Stomach (tissue), 9 donors: ENCODE results near the gene HOXD4. TPM values are rescaled to one million over a fixed set of nuclear protein-coding genes. Genes with fewer than 3 reads are reported as not detected.

Source experiments
- DNase-seq, 2 donors: peaks; one replicate each; pipeline versions ENCODE4 v3.0.0 to v3.0.0-alpha.2; 2013 to 2019
- H3K27ac ChIP-seq, 5 donors: fragments of 200-600 bp in 4 of 5; sonication (generic) in 4 of 5; one replicate each; pipeline ENCODE4 v1.5.1; 2013 to 2019; ENCODE audit warnings: mild to moderate bottlenecking in 1 of 5, moderate library complexity in 1 of 5
- H3K27me3 ChIP-seq, 3 donors: fragments of 200-600 bp; sonication (generic); one replicate each; pipeline ENCODE4 v1.5.1; 2017 to 2019; ENCODE audit warnings: mixed run types in 1 of 3
- H3K36me3 ChIP-seq, 4 donors: fragments of 200-600 bp; sonication (generic); 1 replicate in 3 of 4; 2 replicates in 1 of 4; pipeline ENCODE4 v1.5.1; 2016 to 2019
- H3K4me1 ChIP-seq, 4 donors: fragments of 200-600 bp; sonication (generic); one replicate each; pipeline ENCODE4 v1.5.1; 2016 to 2019
- H3K4me3 ChIP-seq, 4 donors: fragments of 200-600 bp; sonication (generic) in 3 of 4; one replicate each; pipeline ENCODE4 v1.5.1; 2016 to 2019; ENCODE audit warnings: mild to moderate bottlenecking in 1 of 4
- H3K9me3 ChIP-seq, 4 donors: fragments of 200-600 bp; sonication (generic); one replicate each; pipeline ENCODE4 v1.5.1; 2016 to 2019
- EP300 ChIP-seq: sonication (generic); formaldehyde crosslinking; IDR thresholded peaks from one replicate; pipeline ENCODE4 v1.6.1; 2017; ENCODE audit warnings: antibody characterized with exemption
- POLR2A ChIP-seq, 4 donors: fragments of 450-650 bp; IDR thresholded peaks; one replicate each; pipeline ENCODE4 v1.6.1; 2016; ENCODE audit warnings: antibody characterized with exemption in 4 of 4, control low read depth in 2 of 4, mild to moderate bottlenecking in 1 of 4, moderate library complexity in 1 of 4
- POLR2AphosphoS5 ChIP-seq, 3 donors: sonication (generic); formaldehyde crosslinking; IDR thresholded peaks; one replicate each; pipeline ENCODE4 v1.6.1; 2016; ENCODE audit warnings: antibody characterized with exemption in 3 of 3
- WGBS, 5 donors: extraction: QIAGEN DNeasy Blood & Tissue Kit in 3 of 5; methylation state at CpG; one replicate each; pipeline versions ENCODE4 v1.1.5 to v1.1.7; 2013 to 2018; 5-methylcytosine and 5-hydroxymethylcytosine counted together
- intact Hi-C: fragments of 100-400 bp; cut with DNase I; formaldehyde crosslinking; loops from one replicate; pipeline ENCODE4 v1.15.1; 2023; ENCODE audit warnings: low total_unique reads
- polyA plus RNA-seq, 3 donors: library from polyadenylated mRNA; stranded (reverse); fragments of 200-250 nt; gene quantifications; one replicate each; pipeline ENCODE4 v1.2.3, GENCODE V29; 2013
- small RNA-seq, 4 donors: library from RNA; depleted of rRNA; stranded (forward); fragments of <200 nt; gene quantifications; one replicate each; pipeline ENCODE3, GENCODE V24; 2016
- total RNA-seq, 5 donors: library from RNA; depleted of rRNA; stranded (reverse); fragments of >200 nt; gene quantifications; one replicate each; pipeline versions ENCODE4 v1.1.0 to v1.2.3, GENCODE V29; 2014 to 2016
- TF ChIP-seq, protein P1 (sequence below), 7 experiments: fragments of 450-650 bp in 4 of 7; fragments of 200-600 bp in 3 of 7; sonication (generic) in 3 of 7; IDR thresholded peaks; one replicate each; pipeline ENCODE4 v1.5.1; 2016 to 2019; ENCODE audit warnings: antibody characterized with exemption in 7 of 7, control low read depth in 2 of 7, mild to moderate bottlenecking in 1 of 7
- donor health status: healthy with polysubstance abuse.
- donor health status: Bipolar disorder and iron deficiency.
- donor health status: healthy.

Gene HOXD4
- total and polyA plus RNA-seq, 8 donors, result 0.25 to 9.6 (median 1.6) TPM; not detected in 4

DNA sequence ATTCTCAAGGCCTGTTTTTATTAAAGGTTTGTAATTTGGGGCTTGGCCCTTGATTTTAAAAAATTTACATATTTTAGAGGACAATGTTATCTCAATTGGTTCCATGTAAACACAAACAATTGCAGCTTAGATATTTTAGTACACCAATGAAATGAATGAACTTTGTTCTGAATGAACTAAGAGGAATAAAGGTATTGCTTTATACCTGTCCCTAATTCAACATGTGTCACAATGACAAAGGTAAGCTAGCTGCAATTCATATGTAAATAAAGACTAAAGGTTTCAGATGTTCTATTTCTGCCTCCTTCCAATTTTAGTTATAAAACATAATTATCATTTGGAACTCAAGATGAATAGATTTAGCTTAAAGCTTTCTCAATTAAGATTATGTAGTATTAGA lies 48.6 kb downstream of the HOXD4 start:
- H3K27me3 ChIP-seq, result peaks cover 0 to 79% (median 14%) of the 10 kb centered on the region in 3 donors
- no peaks in the 10 kb centered on the region for H3K36me3 ChIP-seq
- intact Hi-C loops, result no loop called here

DNA sequence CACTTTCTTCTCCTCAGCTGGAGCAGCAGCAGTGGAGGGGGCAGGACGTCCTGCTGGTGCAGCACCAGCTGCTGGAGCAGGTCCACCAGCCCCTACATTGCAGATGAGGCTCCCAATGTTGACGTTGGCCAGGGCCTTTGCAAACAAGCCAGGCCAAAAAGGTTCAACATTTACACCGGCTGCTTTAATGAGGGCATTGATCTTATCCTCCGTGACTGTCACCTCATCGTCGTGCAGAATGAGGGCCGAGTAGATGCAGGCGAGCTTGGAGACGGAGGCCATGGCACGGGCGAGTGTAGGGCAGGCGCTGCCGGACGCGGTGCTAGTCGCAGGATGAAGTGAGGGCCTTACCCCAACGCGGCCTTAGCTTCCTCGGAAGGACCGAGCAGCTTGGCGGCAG lies 49.6 kb downstream of the HOXD4 start:
- TF ChIP-seq POLR2A (IDR thresholded peaks at IDR 0.05), result no peak
- TF ChIP-seq, protein P1, sequence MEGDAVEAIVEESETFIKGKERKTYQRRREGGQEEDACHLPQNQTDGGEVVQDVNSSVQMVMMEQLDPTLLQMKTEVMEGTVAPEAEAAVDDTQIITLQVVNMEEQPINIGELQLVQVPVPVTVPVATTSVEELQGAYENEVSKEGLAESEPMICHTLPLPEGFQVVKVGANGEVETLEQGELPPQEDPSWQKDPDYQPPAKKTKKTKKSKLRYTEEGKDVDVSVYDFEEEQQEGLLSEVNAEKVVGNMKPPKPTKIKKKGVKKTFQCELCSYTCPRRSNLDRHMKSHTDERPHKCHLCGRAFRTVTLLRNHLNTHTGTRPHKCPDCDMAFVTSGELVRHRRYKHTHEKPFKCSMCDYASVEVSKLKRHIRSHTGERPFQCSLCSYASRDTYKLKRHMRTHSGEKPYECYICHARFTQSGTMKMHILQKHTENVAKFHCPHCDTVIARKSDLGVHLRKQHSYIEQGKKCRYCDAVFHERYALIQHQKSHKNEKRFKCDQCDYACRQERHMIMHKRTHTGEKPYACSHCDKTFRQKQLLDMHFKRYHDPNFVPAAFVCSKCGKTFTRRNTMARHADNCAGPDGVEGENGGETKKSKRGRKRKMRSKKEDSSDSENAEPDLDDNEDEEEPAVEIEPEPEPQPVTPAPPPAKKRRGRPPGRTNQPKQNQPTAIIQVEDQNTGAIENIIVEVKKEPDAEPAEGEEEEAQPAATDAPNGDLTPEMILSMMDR (IDR thresholded peaks at IDR 0.05), result no peak
- TF ChIP-seq POLR2AphosphoS5 (IDR thresholded peaks at IDR 0.05), result no peak
- TF ChIP-seq EP300, result no peak

More for the DNA sequence above, 48.6 kb downstream of the HOXD4 start:
- DNase-seq, result no peak
- TF ChIP-seq, protein P1 (IDR thresholded peaks at IDR 0.05), result no peak
- TF ChIP-seq POLR2A (IDR thresholded peaks at IDR 0.05), result no peak
- TF ChIP-seq EP300, result no peak
- no peak for TF ChIP-seq POLR2AphosphoS5 (IDR thresholded peaks at IDR 0.05)
- Histone ChIP-seq H3K27ac (no peak overlapping the region), H3K4me3 (no peak overlapping the region), H3K4me1 (no peaks in the 10 kb centered on the region), H3K9me3 (peaks cover 0 to 11% (median 4%) of the 10 kb centered on the region in 4 donors)

DNA sequence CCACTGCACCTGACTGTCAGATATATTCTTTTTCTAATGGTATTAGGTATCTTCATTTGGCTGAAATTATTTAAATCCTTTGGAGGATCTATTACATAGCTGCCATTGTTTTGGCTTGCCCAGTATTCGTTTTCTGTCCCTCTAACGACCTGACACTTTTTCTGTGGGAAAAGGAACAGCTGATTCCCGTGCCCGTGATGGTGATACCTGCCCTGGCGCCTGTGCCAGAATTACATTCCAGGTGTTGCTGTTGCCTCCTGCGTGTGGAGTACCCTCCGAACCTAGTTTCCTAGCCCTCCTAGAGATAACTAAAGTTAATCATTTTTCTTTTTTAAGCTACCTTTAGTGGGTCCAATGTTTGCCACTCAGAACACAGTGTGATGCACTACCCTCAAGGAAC lies 51.1 kb downstream of the HOXD4 start:
- no peak for DNase-seq
- Histone ChIP-seq H3K4me3 (no peak overlapping the region), H3K4me1 (no peaks in the 10 kb centered on the region), H3K27me3 (peaks cover 0 to 59% (median 12%) of the 10 kb centered on the region in 3 donors), H3K27ac (no peak overlapping the region), H3K36me3 (no peaks in the 10 kb centered on the region), H3K9me3 (peaks cover 0 to 12% (median 6%) of the 10 kb centered on the region in 4 donors)
- WGBS, 5 donors, result 77 to 85% (median 82%) methylated on average over 7 of the region's 7 CpGs
- TF ChIP-seq, protein P1 (IDR thresholded peaks at IDR 0.05), result no peak
- TF ChIP-seq EP300 (no peak), POLR2AphosphoS5 (IDR thresholded peaks at IDR 0.05) (no peak), POLR2A (IDR thresholded peaks at IDR 0.05) (no peak)
- intact Hi-C loops, result no loop called here

More for the DNA sequence above, 49.6 kb downstream of the HOXD4 start:
- WGBS, 5 donors, result 49 to 71% (median 60%) methylated on average over 21 of the region's 21 CpGs
- Histone ChIP-seq H3K36me3 (no peaks in the 10 kb centered on the region), H3K27ac (no peak overlapping the region), H3K4me3 (no peak overlapping the region), H3K4me1 (no peaks in the 10 kb centered on the region), H3K9me3 (peaks cover 0 to 12% (median 6%) of the 10 kb centered on the region in 4 donors), H3K27me3 (peaks cover 0 to 73% (median 14%) of the 10 kb centered on the region in 3 donors)
- intact Hi-C loops, result no loop called here
- DNase-seq, result no peak

Small RNAs within 50 kb of the gene (small RNA-seq; reads per million reads assigned to genes)
- 100,137 to 166,669 (median 102,753) reads per million in 4 donors for gene MIR10B

Other genes with a start within 250 kb of the HOXD4 start
- 10 to 100 TPM in 4 of 5 donors, 1 to 10 TPM in 1; 4.9 to 29.0 (median 13.3) TPM for gene LNPK, start 149.3 kb upstream of the HOXD4 start, total RNA-seq
- gene LNPK, start 149.3 kb upstream of the HOXD4 start, polyA plus RNA-seq, result 1 to 10 TPM; 1.8 to 2.7 (median 1.8) TPM
- not detected for gene EVX2, start 67.6 kb upstream of the HOXD4 start, total RNA-seq
- not detected for gene EVX2, start 67.6 kb upstream of the HOXD4 start, polyA plus RNA-seq
- gene HOXD13, start 58.8 kb upstream of the HOXD4 start, total RNA-seq, result not detected
- gene HOXD13, start 58.8 kb upstream of the HOXD4 start, polyA plus RNA-seq, result not detected
- not detected for gene HOXD12, start 51.8 kb upstream of the HOXD4 start, total RNA-seq
- gene HOXD12, start 51.8 kb upstream of the HOXD4 start, polyA plus RNA-seq, result not detected
- not detected for gene HOXD11, start 44.3 kb upstream of the HOXD4 start, total RNA-seq
- gene HOXD11, start 44.3 kb upstream of the HOXD4 start, polyA plus RNA-seq, result not detected
- gene HOXD10, start 34.8 kb upstream of the HOXD4 start, total RNA-seq, result 1 to 10 TPM in 1 of 5 donors, not detected in 4; 2.6 TPM
- not detected for gene HOXD10, start 34.8 kb upstream of the HOXD4 start, polyA plus RNA-seq
- gene HOXD9, start 28.8 kb upstream of the HOXD4 start, total RNA-seq, result under 1 TPM in 1 of 5 donors, not detected in 4; 0.18 TPM
- gene HOXD9, start 28.8 kb upstream of the HOXD4 start, polyA plus RNA-seq, result under 1 TPM; 0.31 to 0.76 (median 0.68) TPM
- gene HOXD8, start 21.8 kb upstream of the HOXD4 start, total RNA-seq, result 10 to 100 TPM in 1 of 5 donors, 1 to 10 TPM in 1, under 1 TPM in 1, not detected in 2; 0.58 to 15.9 (median 5.1) TPM
- 1 to 10 TPM in 2 of 3 donors, under 1 TPM in 1; 0.87 to 1.8 (median 1.7) TPM for gene HOXD8, start 21.8 kb upstream of the HOXD4 start, polyA plus RNA-seq
- gene HOXD3, start 5.8 kb downstream of the HOXD4 start, total RNA-seq, result 10 to 100 TPM in 1 of 5 donors, 1 to 10 TPM in 2, not detected in 2; 1.5 to 11.0 (median 2.5) TPM
- 1 to 10 TPM in 1 of 3 donors, under 1 TPM in 2; 0.44 to 2.7 (median 0.78) TPM for gene HOXD3, start 5.8 kb downstream of the HOXD4 start, polyA plus RNA-seq
- gene HOXD1, start 37.1 kb downstream of the HOXD4 start, total RNA-seq, result under 1 TPM in 1 of 5 donors, not detected in 4; 0.18 TPM
- gene HOXD1, start 37.1 kb downstream of the HOXD4 start, polyA plus RNA-seq, result under 1 TPM in 2 of 3 donors, not detected in 1; 0.12 to 0.23 TPM
- 100 to 1,000 TPM in 2 of 5 donors, 10 to 100 TPM in 3; 12.2 to 150 (median 22.4) TPM for gene MTX2, start 117.9 kb downstream of the HOXD4 start, total RNA-seq
- gene MTX2, start 117.9 kb downstream of the HOXD4 start, polyA plus RNA-seq, result 10 to 100 TPM; 36.2 to 47.9 (median 38.0) TPM